Activated T-cell treated with anti-CD3 and anti-CD28 coated beads for 24 hours (primary cell): ENCODE results near the gene TIMP2.

ENCODE experiments used
- DNase-seq: peaks from one replicate; pipeline ENCODE4 v3.0.0-alpha.2; 2020; ENCODE audit warnings: low read depth

TIMP2 gene

GRCh38 chr17:78865682-78866390 is 59.4 kb downstream of the TIMP2 start:
- DNase-seq = peak; percentile 48

GRCh38 chr17:78864117-78864516 is 61.1 kb downstream of the TIMP2 start:
- no peak for DNase-seq

- DNase-seq = no peak
Measured at GRCh38 chr17:78862073-78863023, 62.8 kb downstream of the TIMP2 start.

GRCh38 chr17:78861229-78861628 is 64.0 kb downstream of the TIMP2 start:
- no peak for DNase-seq

GRCh38 chr17:78859051-78859450 is 66.1 kb downstream of the TIMP2 start:
- no peak for DNase-seq

GRCh38 chr17:78857266-78857665 is 67.9 kb downstream of the TIMP2 start:
- no peak for DNase-seq

- no peak for DNase-seq
Measured at GRCh38 chr17:78855561-78856165, 69.5 kb downstream of the TIMP2 start.

GRCh38 chr17:78854508-78854907 is 70.7 kb downstream of the TIMP2 start:
- DNase-seq = no peak

- no peak for DNase-seq
Measured at GRCh38 chr17:78853926-78854394, 71.2 kb downstream of the TIMP2 start.

GRCh38 chr17:78852709-78853121 is 72.5 kb downstream of the TIMP2 start:
- no peak for DNase-seq

- DNase-seq = no peak
Measured at GRCh38 chr17:78849026-78849425, 76.2 kb downstream of the TIMP2 start.

GRCh38 chr17:78847052-78847451 is 78.1 kb downstream of the TIMP2 start:
- DNase-seq = no peak

- DNase-seq = no peak
Measured at GRCh38 chr17:78844301-78845005, 80.7 kb downstream of the TIMP2 start.

GRCh38 chr17:78842881-78843565 is 82.2 kb downstream of the TIMP2 start:
- DNase-seq = peak; percentile 29

GRCh38 chr17:78840780-78841611 is 84.2 kb downstream of the TIMP2 start, which contains the start of gene USP36:
USP36 (minus strand) TSS chr17:78840814; CDS start chr17:78836363, 4,451 bp downstream.
- peak; percentile 100 for DNase-seq

- DNase-seq = no peak
Measured at GRCh38 chr17:78840530-78840779, 84.7 kb downstream of the TIMP2 start.

GRCh38 chr17:78839762-78840529 is 85.2 kb downstream of the TIMP2 start:
- no peak for DNase-seq

- DNase-seq = no peak
Measured at GRCh38 chr17:78839235-78839761, 85.9 kb downstream of the TIMP2 start.

GRCh38 chr17:78838574-78839005 is 86.6 kb downstream of the TIMP2 start:
- no peak for DNase-seq
